Activated CD8-positive, alpha-beta memory T cell treated with anti-CD3 and anti-CD28 coated beads, Interleukin-2, amount 50 U/mL, for 1 hour (primary cell): ENCODE results near the gene SLC3A2.
"Not testable (repeated sequence)": the region's sequence is repeated elsewhere in the genome, so short reads cannot be mapped to it uniquely, and the experiment has no call there.

Experiments used
- DNase-seq: peaks from one replicate; pipeline ENCODE4 v3.0.0-alpha.2; 2020; ENCODE audit errors: extremely low read depth

The SLC3A2 gene

GRCh38 chr11:62880803-62881578, at the start of gene SLC3A2:
SLC3A2 (plus strand) TSS chr11:62880896; CDS start chr11:62881024, 128 bp downstream.
- peak; percentile 43 for DNase-seq

- no peak for DNase-seq
Observed at GRCh38 chr11:62830904-62831519, 49.7 kb upstream of the SLC3A2 start.

GRCh38 chr11:62831520-62832335, 49.0 kb upstream of the SLC3A2 start, which contains the start of gene STX5:
STX5 (minus strand) TSS chr11:62832051; CDS start chr11:62831243, 808 bp downstream.
- peak; percentile 96 for DNase-seq

GRCh38 chr11:62832336-62833234, 48.1 kb upstream of the SLC3A2 start, which contains the start of gene TEX54:
TEX54 (minus strand) TSS chr11:62832841.
- DNase-seq, result no peak

- DNase-seq, result no peak
Observed at GRCh38 chr11:62835336-62835735, 45.4 kb upstream of the SLC3A2 start.

- peak; percentile 81 for DNase-seq
Observed at GRCh38 chr11:62839050-62839945, 41.4 kb upstream of the SLC3A2 start, which contains the start of gene WDR74. WDR74 (minus strand) TSS chr11:62839590; CDS start chr11:62839570, 20 bp downstream.

- peak; percentile 63 for DNase-seq
Observed at GRCh38 chr11:62840721-62841360, 39.9 kb upstream of the SLC3A2 start.

- DNase-seq, result peak; percentile 81
Observed at GRCh38 chr11:62841361-62842170, 39.1 kb upstream of the SLC3A2 start.

- DNase-seq, result no peak
Observed at GRCh38 chr11:62842171-62842741, 38.4 kb upstream of the SLC3A2 start.

GRCh38 chr11:62842891-62843290, 37.8 kb upstream of the SLC3A2 start:
- DNase-seq, result not testable (repeated sequence)

- DNase-seq, result no peak
Observed at GRCh38 chr11:62843466-62843865, 37.2 kb upstream of the SLC3A2 start.

- no peak for DNase-seq
Observed at GRCh38 chr11:62844154-62844553, 36.5 kb upstream of the SLC3A2 start.

- DNase-seq, result no peak
Observed at GRCh38 chr11:62846177-62846576, 34.5 kb upstream of the SLC3A2 start.

GRCh38 chr11:62847767-62848314, 32.9 kb upstream of the SLC3A2 start:
- DNase-seq, result no peak

- DNase-seq, result no peak
Observed at GRCh38 chr11:62850911-62851806, 29.5 kb upstream of the SLC3A2 start.

- no peak for DNase-seq
Observed at GRCh38 chr11:62851807-62852522, 28.7 kb upstream of the SLC3A2 start.
